PC-9 (cell line): ENCODE results near the gene TRMU. TPM values are rescaled to one million over a fixed set of nuclear protein-coding genes. Genes with fewer than 3 reads are reported as not detected.

Experiments used
- BruUV-seq: library from RNA; stranded (reverse); fragments of 400-500 nt; replicated peaks from 2 replicates; lab custom pipeline; 2021; lab: Mats Ljungman, UMichigan
- CTCF ChIA-PET: fragments of 300-600 bp; sonication (Branson Sonifier 250); formaldehyde crosslinking; loops from one replicate; lab custom pipeline; 2022; ENCODE audit warnings: antibody characterized with exemption; lab: Charles Lee
- POLR2A ChIA-PET: fragments of 300-600 bp; sonication (Branson Sonifier 250); formaldehyde crosslinking; loops from one replicate; lab custom pipeline; 2022; ENCODE audit warnings: antibody characterized with exemption; ENCODE audit not compliant: unreplicated experiment; lab: Charles Lee
- DNase-seq, 2 experiments: peaks; one replicate each; pipeline versions ENCODE4 v3.0.0 to v3.0.0-alpha.2; 2015 to 2022; ENCODE audit warnings: mixed read lengths in 1 of 2
- H2AFZ ChIP-seq: fragments of 200-600 bp; sonication (generic); 2 replicates; pipeline ENCODE4 v1.8.1; 2017; ENCODE audit warnings: antibody characterized with exemption
- H3F3A ChIP-seq: fragments of 200-600 bp; sonication (generic); 2 replicates; pipeline ENCODE4 v1.8.1; 2017; ENCODE audit warnings: antibody characterized with exemption, mild to moderate bottlenecking, low read depth; ENCODE audit not compliant: insufficient read depth
- H3K27ac ChIP-seq: fragments of 200-600 bp; sonication (generic); 2 replicates; pipeline ENCODE4 v1.6.1; 2016; ENCODE audit warnings: mixed run types
- H3K27me3 ChIP-seq: fragments of 200-600 bp; sonication (generic); 2 replicates; pipeline ENCODE4 v1.6.1; 2016; ENCODE audit warnings: low read depth, mixed run types; ENCODE audit not compliant: insufficient read depth
- H3K36me3 ChIP-seq: fragments of 200-600 bp; sonication (generic); 2 replicates; pipeline ENCODE4 v1.6.1; 2016; ENCODE audit warnings: low read depth, mixed run types
- H3K4me1 ChIP-seq: fragments of 200-600 bp; sonication (generic); replicated peaks from 2 replicates; pipeline ENCODE4 v1.6.1; 2016; ENCODE audit warnings: mixed run types; ENCODE audit not compliant: insufficient read depth
- H3K4me2 ChIP-seq: fragments of 200-600 bp; sonication (generic); 2 replicates; pipeline ENCODE4 v1.6.1; 2017; ENCODE audit warnings: mixed run types
- H3K4me3 ChIP-seq: fragments of 200-600 bp; sonication (generic); 2 replicates; pipeline ENCODE4 v1.6.1; 2016; ENCODE audit warnings: mixed run types
- H3K79me2 ChIP-seq: fragments of 200-600 bp; sonication (generic); 2 replicates; pipeline ENCODE4 v1.6.1; 2017; ENCODE audit warnings: low read depth, mixed run types
- H3K9me2 ChIP-seq: fragments of 200-600 bp; sonication (generic); 2 replicates; pipeline ENCODE4 v1.8.1; 2017; ENCODE audit warnings: mild to moderate bottlenecking; ENCODE audit not compliant: insufficient read depth
- H3K9me3 ChIP-seq: fragments of 200-600 bp; sonication (generic); 2 replicates; pipeline ENCODE4 v1.8.1; 2016; ENCODE audit warnings: low read depth; ENCODE audit not compliant: insufficient read depth
- H4K20me1 ChIP-seq: fragments of 200-600 bp; sonication (generic); 2 replicates; pipeline ENCODE4 v1.8.1; 2017; ENCODE audit not compliant: insufficient read depth
- CTCF ChIP-seq: fragments of 200-600 bp; sonication (generic); conservative IDR thresholded peaks from 2 replicates; pipeline ENCODE4 v1.6.1; 2017; ENCODE audit warnings: mixed run types, antibody characterized with exemption, mild to moderate bottlenecking, moderate library complexity
- EZH2 ChIP-seq: fragments of 200-600 bp; sonication (generic); IDR thresholded peaks from 2 replicates; pipeline ENCODE4 v1.8.0; 2017; ENCODE audit warnings: antibody characterized with exemption, low read depth
- intact Hi-C: fragments of 100-400 bp; cut with micrococcal nuclease; formaldehyde crosslinking; loops from one replicate; pipeline ENCODE4 v1.10.0; 2022; ENCODE audit not compliant: unreplicated experiment
- total RNA-seq: library from RNA; stranded (reverse); gene quantifications from 2 replicates; pipeline ENCODE4 v1.2.3, GENCODE V29; 2021

TRMU gene
- total RNA-seq, 1 experiment from 2014 or later: 58.2 TPM

DNA sequence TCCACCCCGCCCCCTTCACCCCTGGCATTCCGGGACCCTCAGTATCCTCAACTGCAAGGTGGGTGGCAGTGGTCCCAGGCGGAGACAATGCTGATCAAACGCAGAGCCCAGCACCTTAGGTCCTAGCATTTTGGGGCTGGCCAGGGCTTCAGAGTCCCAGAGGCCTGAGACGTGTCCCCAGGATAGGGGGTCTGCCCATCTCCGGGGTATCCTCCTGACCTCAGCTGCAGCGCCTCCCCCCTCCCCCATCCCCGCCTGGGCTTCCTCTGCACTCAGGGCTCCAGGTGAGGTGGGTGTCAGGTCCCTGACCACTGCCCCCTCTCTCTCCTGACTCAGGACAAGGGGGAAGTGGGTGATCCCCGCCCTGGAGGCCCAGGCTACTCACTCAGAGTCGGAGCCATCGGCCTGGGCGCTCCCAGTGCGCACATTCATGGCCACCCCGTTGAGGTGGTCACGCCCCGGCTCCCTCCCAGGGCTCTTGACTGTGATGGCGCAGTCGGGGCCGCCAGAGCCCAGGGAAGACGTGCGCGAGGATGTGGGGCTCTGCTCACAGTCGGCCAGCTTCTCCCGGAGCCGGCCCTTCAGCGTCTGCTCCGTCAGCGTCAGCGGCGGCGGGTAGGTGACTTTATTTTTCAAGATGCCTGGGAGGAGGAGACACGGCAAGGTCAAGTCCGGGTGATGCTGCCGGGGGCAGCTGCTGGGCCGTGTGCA, 28.3 kb downstream of the TRMU start:
- no TSS peak for BruUV-seq
- no peaks in the 10 kb centered on the region for H3K9me2 ChIP-seq
- no peaks in the 10 kb centered on the region for H3K27me3 ChIP-seq
- no peaks in the 10 kb centered on the region for H3K4me1 ChIP-seq
- POLR2A ChIA-PET: no interaction called here
- H2AFZ ChIP-seq: no peak overlapping the region
- H3K9me3 ChIP-seq: no peaks in the 10 kb centered on the region
- CTCF ChIA-PET: no interaction called here
- H3K27ac ChIP-seq: no peak overlapping the region
- TF ChIP-seq EZH2 (no peak), CTCF (no peak)
- H3F3A ChIP-seq: peaks cover 40% of the 10 kb centered on the region
- no peaks in the 10 kb centered on the region for H3K79me2 ChIP-seq
- intact Hi-C loops: no loop called here
- H3K36me3 ChIP-seq: no peaks in the 10 kb centered on the region
- H4K20me1 ChIP-seq: 0 out of 2 replicates have a peak, but pooled peaks cover 9% of the 10 kb centered on the region
- no peak overlapping the region for H3K4me2 ChIP-seq
- DNase-seq: no peak
- no peak overlapping the region for H3K4me3 ChIP-seq

DNA sequence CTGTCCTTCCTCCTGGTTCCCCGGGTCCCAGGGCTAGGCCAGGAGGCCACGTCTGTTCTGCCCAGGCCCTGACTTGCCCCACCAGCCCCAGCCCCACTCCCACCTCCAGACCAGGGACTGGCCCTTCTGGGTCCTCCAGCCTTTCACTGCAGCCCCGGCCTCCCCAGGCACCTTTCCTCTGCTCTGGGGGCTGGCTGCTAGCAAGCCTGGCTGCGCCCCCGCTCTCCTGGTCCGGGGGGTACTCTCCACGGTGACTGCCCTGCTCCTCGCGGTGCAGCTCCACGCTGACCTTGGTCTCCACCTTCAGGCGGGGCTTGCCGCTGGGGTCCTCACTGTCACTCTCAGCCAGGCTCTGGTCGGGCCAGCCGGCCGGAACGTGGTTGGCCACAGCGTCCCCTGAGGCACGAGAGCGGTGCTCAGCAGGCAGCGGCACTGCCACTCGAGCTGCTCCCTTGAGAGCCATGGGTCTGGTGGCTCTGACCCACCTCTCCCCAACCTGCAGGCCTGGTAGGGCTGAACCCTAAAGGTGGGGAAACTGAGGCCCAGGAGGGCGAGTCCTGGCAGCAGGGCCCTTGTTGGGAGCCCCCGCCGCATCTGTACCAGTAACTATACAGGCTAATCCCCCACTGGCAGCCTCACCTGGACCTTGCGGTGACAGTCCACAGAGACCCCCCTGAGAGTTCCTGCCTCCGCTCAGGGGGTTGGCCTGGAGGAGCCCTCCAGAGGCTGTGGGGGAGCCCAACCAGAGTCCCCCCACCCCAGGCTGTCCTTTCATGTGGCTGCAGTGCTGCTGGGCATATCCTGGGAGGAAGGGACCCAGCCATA, 29.0 kb downstream of the TRMU start:
- Histone ChIP-seq H3F3A (peaks cover 40% of the 10 kb centered on the region), H3K9me3 (no peaks in the 10 kb centered on the region), H3K36me3 (no peaks in the 10 kb centered on the region), H3K79me2 (no peaks in the 10 kb centered on the region), H3K27me3 (no peaks in the 10 kb centered on the region), H3K9me2 (no peaks in the 10 kb centered on the region), H3K4me3 (no peak overlapping the region), H4K20me1 (0 out of 2 replicates have a peak, but pooled peaks cover 9% of the 10 kb centered on the region), H3K27ac (no peak overlapping the region), H2AFZ (no peak overlapping the region), H3K4me1 (no peaks in the 10 kb centered on the region), H3K4me2 (no peak overlapping the region)
- TF ChIP-seq EZH2 (no peak), CTCF (no peak)
- intact Hi-C loops: no loop called here
- ChIA-PET POLR2A (no interaction called here), CTCF (no interaction called here)
- no peak for DNase-seq
- no TSS peak for BruUV-seq

DNA sequence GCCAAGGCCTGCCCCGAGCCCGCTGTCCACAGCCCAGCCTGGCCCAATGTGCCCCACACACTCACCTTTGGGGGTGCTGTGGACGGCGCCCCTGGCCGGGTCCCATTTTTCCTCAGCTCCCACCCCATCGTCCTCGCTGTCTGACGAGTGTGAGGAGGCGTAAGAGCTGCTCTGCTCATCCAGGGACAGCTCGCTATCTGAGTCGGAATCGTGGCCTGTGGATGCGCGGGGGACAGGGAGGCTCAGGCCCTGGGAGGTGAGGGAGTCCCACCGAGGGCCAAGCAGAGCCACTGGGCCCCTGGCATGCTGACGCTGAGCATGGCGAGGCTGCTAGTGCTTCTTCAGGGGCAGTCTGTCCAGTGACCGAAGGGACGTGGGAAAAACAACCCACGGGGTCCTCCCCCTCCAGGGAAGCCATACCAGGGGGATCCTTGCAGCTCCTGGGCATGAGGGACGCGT, 29.7 kb downstream of the TRMU start:
- Histone ChIP-seq H3K4me1 (no peaks in the 10 kb centered on the region), H3K36me3 (no peaks in the 10 kb centered on the region), H3K79me2 (no peaks in the 10 kb centered on the region), H3K27me3 (no peaks in the 10 kb centered on the region), H3K9me2 (no peaks in the 10 kb centered on the region), H2AFZ (no peak overlapping the region), H3F3A (peaks cover 34% of the 10 kb centered on the region), H4K20me1 (0 out of 2 replicates have a peak, but pooled peaks cover 2% of the 10 kb centered on the region), H3K4me2 (no peak overlapping the region), H3K27ac (no peak overlapping the region), H3K4me3 (no peak overlapping the region), H3K9me3 (no peaks in the 10 kb centered on the region)
- CTCF ChIA-PET: no interaction called here
- no TSS peak for BruUV-seq
- intact Hi-C loops: no loop called here
- DNase-seq: no peak
- POLR2A ChIA-PET: no interaction called here
- TF ChIP-seq EZH2 (no peak), CTCF (no peak)
